Kidney epithelial cell (primary cell): Measurements from ENCODE around the gene SSR4. TPM values are rescaled to one million over a fixed set of nuclear protein-coding genes. Genes with fewer than 3 reads are reported as not detected.

ENCODE experiments used
- DNase-seq: peaks from one replicate; pipeline ENCODE4 v3.0.0-alpha.2; 2010; ENCODE audit warnings: low read depth
- H3K27me3 ChIP-seq: 2 replicates; pipeline ENCODE4 v1.6.0; 2011; ENCODE audit warnings: low read length; ENCODE audit not compliant: control insufficient read depth, insufficient read depth
- H3K36me3 ChIP-seq: 2 replicates; pipeline ENCODE4 v1.5.1; 2011; ENCODE audit warnings: low read length; ENCODE audit not compliant: control insufficient read depth, insufficient read depth
- H3K4me3 ChIP-seq: 2 replicates; pipeline ENCODE4 v1.5.1; 2011; ENCODE audit warnings: low read depth, mild to moderate bottlenecking, control low read depth, low read length
- total RNA-seq: library from RNA; depleted of rRNA; stranded (reverse); fragments of >200 nt; gene quantifications from 2 replicates; pipeline ENCODE4 v1.2.3, GENCODE V29; 2015
- TF ChIP-seq, protein P1 (sequence below): IDR thresholded peaks from 2 replicates; pipeline ENCODE4 v1.5.1; 2011; ENCODE audit warnings: mild to moderate bottlenecking, moderate library complexity, low read length, control low read depth, inconsistent platforms; ENCODE audit not compliant: insufficient read depth, poor library complexity, severe bottlenecking

The SSR4 gene
- total RNA-seq, 1 donor from 2014 or later: 300 TPM

DNA sequence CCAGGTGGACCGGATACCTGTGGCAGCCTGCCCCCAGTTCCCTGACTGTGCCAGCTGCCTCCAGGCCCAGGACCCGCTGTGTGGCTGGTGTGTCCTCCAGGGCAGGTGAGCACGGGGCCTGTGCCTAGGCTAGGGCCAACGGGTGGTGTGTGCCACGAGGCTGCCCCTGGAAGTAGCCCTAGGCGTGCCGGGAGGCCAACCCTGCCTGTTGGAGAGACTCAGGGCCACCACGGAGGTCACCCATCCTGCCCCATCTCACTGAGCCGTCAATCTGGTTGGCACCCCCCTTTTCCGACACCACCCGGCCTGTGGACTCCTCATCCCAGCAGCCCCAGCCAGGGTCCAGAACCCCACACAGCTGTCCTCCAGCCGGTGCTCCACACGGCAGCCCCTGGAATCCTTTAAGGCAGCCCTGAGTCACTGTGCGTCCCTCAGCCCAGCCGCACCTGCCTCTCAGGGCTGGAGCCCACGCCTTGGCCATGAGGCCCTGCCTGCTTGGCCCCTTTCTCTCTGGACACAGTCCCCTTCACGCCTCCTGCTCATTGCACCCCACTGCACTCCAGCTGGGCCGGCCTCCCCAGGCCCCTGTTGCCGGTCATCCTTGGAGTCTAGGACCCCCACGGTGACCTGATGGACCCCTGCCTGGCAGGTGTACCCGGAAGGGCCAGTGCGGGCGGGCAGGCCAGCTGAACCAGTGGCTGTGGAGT, 25.2 kb upstream of the SSR4 start:
- Histone ChIP-seq H3K27me3 (no peaks in the 10 kb centered on the region), H3K4me3 (no peak overlapping the region), H3K36me3 (no peaks in the 10 kb centered on the region)
- DNase-seq: no peak
- TF ChIP-seq, protein P1, sequence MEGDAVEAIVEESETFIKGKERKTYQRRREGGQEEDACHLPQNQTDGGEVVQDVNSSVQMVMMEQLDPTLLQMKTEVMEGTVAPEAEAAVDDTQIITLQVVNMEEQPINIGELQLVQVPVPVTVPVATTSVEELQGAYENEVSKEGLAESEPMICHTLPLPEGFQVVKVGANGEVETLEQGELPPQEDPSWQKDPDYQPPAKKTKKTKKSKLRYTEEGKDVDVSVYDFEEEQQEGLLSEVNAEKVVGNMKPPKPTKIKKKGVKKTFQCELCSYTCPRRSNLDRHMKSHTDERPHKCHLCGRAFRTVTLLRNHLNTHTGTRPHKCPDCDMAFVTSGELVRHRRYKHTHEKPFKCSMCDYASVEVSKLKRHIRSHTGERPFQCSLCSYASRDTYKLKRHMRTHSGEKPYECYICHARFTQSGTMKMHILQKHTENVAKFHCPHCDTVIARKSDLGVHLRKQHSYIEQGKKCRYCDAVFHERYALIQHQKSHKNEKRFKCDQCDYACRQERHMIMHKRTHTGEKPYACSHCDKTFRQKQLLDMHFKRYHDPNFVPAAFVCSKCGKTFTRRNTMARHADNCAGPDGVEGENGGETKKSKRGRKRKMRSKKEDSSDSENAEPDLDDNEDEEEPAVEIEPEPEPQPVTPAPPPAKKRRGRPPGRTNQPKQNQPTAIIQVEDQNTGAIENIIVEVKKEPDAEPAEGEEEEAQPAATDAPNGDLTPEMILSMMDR: no peak

- DNase-seq: no peak
- TF ChIP-seq, protein P1: no peak
- no peaks in the 10 kb centered on the region for H3K27me3 ChIP-seq
- H3K36me3 ChIP-seq: no peaks in the 10 kb centered on the region
- H3K4me3 ChIP-seq: no peak overlapping the region
Observed at GRCh38 chrX:153769865-153770600, 24.4 kb upstream of the SSR4 start.

DNA sequence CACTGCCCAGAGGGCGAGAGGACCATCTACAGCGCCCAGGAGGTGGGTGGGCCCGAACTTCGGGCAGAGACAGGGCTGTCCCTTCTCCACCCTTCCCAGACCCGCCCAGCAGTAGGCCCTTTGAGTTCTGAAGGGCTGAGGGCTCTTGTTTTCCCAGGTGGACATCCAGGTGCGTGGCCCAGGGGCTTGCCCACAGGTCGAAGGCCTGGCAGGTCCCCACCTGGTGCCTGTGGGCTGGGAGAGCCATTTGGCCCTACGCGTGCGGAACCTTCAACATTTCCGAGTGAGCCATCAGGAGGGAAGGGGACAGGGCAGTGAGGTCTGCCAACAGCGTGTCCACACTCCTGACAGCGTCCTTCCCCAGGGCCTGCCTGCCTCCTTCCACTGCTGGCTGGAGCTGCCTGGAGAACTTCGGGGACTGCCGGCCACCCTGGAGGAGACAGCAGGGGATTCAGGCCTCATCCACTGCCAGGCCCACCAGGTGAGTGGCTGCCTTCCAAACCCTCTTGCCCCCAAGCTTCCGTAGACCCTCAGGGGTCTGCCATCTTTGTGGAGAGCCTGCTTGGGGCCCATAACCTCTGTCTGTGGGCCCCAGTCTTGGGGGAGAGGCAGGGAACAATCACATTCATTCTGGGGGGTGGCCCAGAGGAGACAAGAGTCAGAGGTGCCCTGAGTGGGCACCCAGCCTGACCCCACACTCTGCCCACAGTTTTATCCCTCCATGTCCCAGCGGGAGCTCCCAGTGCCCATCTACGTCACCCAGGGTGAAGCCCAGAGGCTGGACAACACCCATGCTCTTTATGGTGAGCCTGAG, 23.7 kb upstream of the SSR4 start:
- no peak for DNase-seq
- no peaks in the 10 kb centered on the region for H3K36me3 ChIP-seq
- no peaks in the 10 kb centered on the region for H3K27me3 ChIP-seq

GRCh38 chrX:153771415-153772315, 22.8 kb upstream of the SSR4 start:
- Histone ChIP-seq H3K27me3 (no peaks in the 10 kb centered on the region), H3K36me3 (no peaks in the 10 kb centered on the region), H3K4me3 (no peak overlapping the region)
- DNase-seq: no peak
- TF ChIP-seq, protein P1: no peak

More for the DNA sequence above, 23.7 kb upstream of the SSR4 start:
- TF ChIP-seq, protein P1: no peak
- no peak overlapping the region for H3K4me3 ChIP-seq
